Measurements from ENCODE around the gene MGMT.

Gene MGMT

GRCh38 chr10:129655007-129655678 is 188.1 kb downstream of the MGMT start:
- DNase-seq (ENCODE audit: low spot score) = no peak

- no peak for DNase-seq (ENCODE audit: low spot score)
These were observed 188.6 kb downstream of the MGMT start for GRCh38 chr10:129655679-129656031.

- DNase-seq (ENCODE audit: low spot score) = no peak
These were observed 189.6 kb downstream of the MGMT start for GRCh38 chr10:129656642-129657041.

GRCh38 chr10:129657297-129658017 is 190.4 kb downstream of the MGMT start:
- DNase-seq (ENCODE audit: low spot score) = no peak

GRCh38 chr10:129658376-129659072 is 191.5 kb downstream of the MGMT start:
- DNase-seq (ENCODE audit: low spot score) = no peak

- DNase-seq (ENCODE audit: low spot score) = no peak
These were observed 192.6 kb downstream of the MGMT start for GRCh38 chr10:129659508-129660268.

GRCh38 chr10:129660569-129660968 is 193.5 kb downstream of the MGMT start:
- no peak for DNase-seq (ENCODE audit: low spot score)

- no peak for DNase-seq (ENCODE audit: low spot score)
These were observed 195.4 kb downstream of the MGMT start for GRCh38 chr10:129662426-129662825.

GRCh38 chr10:129670124-129670523 is 203.1 kb downstream of the MGMT start:
- no peak for DNase-seq (ENCODE audit: low spot score)

- no peak for DNase-seq (ENCODE audit: low spot score)
These were observed 206.3 kb downstream of the MGMT start for GRCh38 chr10:129673292-129673691.

- DNase-seq (ENCODE audit: low spot score) = no peak
These were observed 208.2 kb downstream of the MGMT start for GRCh38 chr10:129675027-129675769.

- no peak for DNase-seq (ENCODE audit: low spot score)
These were observed 209.0 kb downstream of the MGMT start for GRCh38 chr10:129676014-129676413.

- DNase-seq (ENCODE audit: low spot score) = no peak
These were observed 210.4 kb downstream of the MGMT start for GRCh38 chr10:129677377-129677927.

GRCh38 chr10:129678186-129678585 is 211.1 kb downstream of the MGMT start:
- no peak for DNase-seq (ENCODE audit: low spot score)

GRCh38 chr10:129679207-129679606 is 212.2 kb downstream of the MGMT start:
- DNase-seq (ENCODE audit: low spot score) = no peak

GRCh38 chr10:129680661-129681344 is 213.8 kb downstream of the MGMT start:
- no peak for DNase-seq (ENCODE audit: low spot score)

- no peak for DNase-seq (ENCODE audit: low spot score)
These were observed 214.8 kb downstream of the MGMT start for GRCh38 chr10:129681856-129682255.

- DNase-seq (ENCODE audit: low spot score) = no peak
These were observed 216.5 kb downstream of the MGMT start for GRCh38 chr10:129683519-129683918.

GRCh38 chr10:129683920-129684319 is 216.9 kb downstream of the MGMT start:
- DNase-seq (ENCODE audit: low spot score) = no peak

GRCh38 chr10:129685271-129685670 is 218.2 kb downstream of the MGMT start:
- no peak for DNase-seq (ENCODE audit: low spot score)

- no peak for DNase-seq (ENCODE audit: low spot score)
These were observed 222.6 kb downstream of the MGMT start for GRCh38 chr10:129689671-129690071.

Measured in CD4-positive, alpha-beta T cell treated with Interleukin-6 at 100 ng/mL for 8 hours (primary cell).